Spleen (tissue), 11 donors: ENCODE data around the gene RECQL. TPM values are rescaled to one million over a fixed set of nuclear protein-coding genes. Genes with fewer than 3 reads are reported as not detected.

ENCODE experiments used
- DNase-seq: peaks from one replicate; pipeline ENCODE4 v3.0.0-alpha.2; 2020
- H3K27ac ChIP-seq, 8 donors: fragments of 200-600 bp; sonication (generic) in 7 of 8; 1 replicate in 4 of 8; 2 replicates in 4 of 8; pipeline versions ENCODE4 v1.5.0 to v1.8.0; 2016 to 2021; ENCODE audit warnings: inconsistent platforms in 4 of 8, mild to moderate bottlenecking in 4 of 8, moderate library complexity in 1 of 8
- H3K27me3 ChIP-seq, 7 donors: fragments of 200-600 bp; sonication (generic) in 6 of 7; replicated peaks in 1 of 7; 1 replicate in 4 of 7; 2 replicates in 3 of 7; pipeline versions ENCODE4 v1.5.0 to v1.8.0; 2016 to 2021; ENCODE audit warnings: inconsistent platforms in 3 of 7, mild to moderate bottlenecking in 1 of 7
- H3K36me3 ChIP-seq, 6 donors: fragments of 200-600 bp; sonication (generic) in 5 of 6; 1 replicate in 4 of 6; 2 replicates in 2 of 6; pipeline versions ENCODE4 v1.5.0 to v1.8.0; 2016 to 2021; ENCODE audit warnings: inconsistent platforms in 2 of 6
- H3K4me1 ChIP-seq, 6 donors: fragments of 200-600 bp; sonication (generic) in 5 of 6; 1 replicate in 3 of 6; 2 replicates in 3 of 6; pipeline versions ENCODE4 v1.5.0 to v1.8.0; 2016 to 2021; ENCODE audit warnings: inconsistent platforms in 3 of 6
- H3K4me3 ChIP-seq, 8 donors: fragments of 200-600 bp; sonication (generic) in 7 of 8; 1 replicate in 4 of 8; 2 replicates in 4 of 8; pipeline versions ENCODE4 v1.5.0 to v1.8.0; 2016 to 2021; ENCODE audit warnings: inconsistent platforms in 4 of 8, mild to moderate bottlenecking in 4 of 8, moderate library complexity in 2 of 8
- H3K9me3 ChIP-seq, 8 donors: fragments of 200-600 bp; sonication (generic) in 7 of 8; 1 replicate in 4 of 8; 2 replicates in 4 of 8; pipeline versions ENCODE4 v1.5.0 to v1.8.0; 2016 to 2021; ENCODE audit warnings: inconsistent platforms in 4 of 8
- CTCF ChIP-seq, 11 experiments: fragments of 200-600 bp in 7 of 11; fragments of 450-650 bp in 4 of 11; sonication (generic) in 4 of 11; IDR thresholded peaks in 8 of 11; conservative IDR thresholded peaks in 3 of 11; 1 replicate in 7 of 11; 2 replicates in 4 of 11; pipeline versions ENCODE4 v1.4.0 to v1.8.0; 2016 to 2021; ENCODE audit warnings: antibody characterized with exemption in 11 of 11, inconsistent platforms in 4 of 11, mild to moderate bottlenecking in 1 of 11
- POLR2A ChIP-seq, 3 donors: fragments of 450-650 bp; IDR thresholded peaks; one replicate each; pipeline ENCODE4 v1.5.1; 2017; ENCODE audit warnings: antibody characterized with exemption in 3 of 3, mild to moderate bottlenecking in 1 of 3
- POLR2AphosphoS5 ChIP-seq, 3 donors: sonication (generic); formaldehyde crosslinking; IDR thresholded peaks; one replicate each; pipeline ENCODE4 v1.5.1; 2017; ENCODE audit warnings: antibody characterized with exemption in 3 of 3
- WGBS, 5 donors: extraction: QIAGEN DNeasy Blood & Tissue Kit in 3 of 5; methylation state at CpG; one replicate each; pipeline versions ENCODE4 v1.1.5 to v1.1.7; 2013 to 2018; 5-methylcytosine and 5-hydroxymethylcytosine counted together
- intact Hi-C: fragments of 100-400 bp; cut with DNase I; formaldehyde crosslinking; loops from one replicate; pipeline ENCODE4 v1.15.0; 2023; ENCODE audit warnings: low total_unique reads
- polyA plus RNA-seq, 3 donors: library from polyadenylated mRNA; stranded (reverse); fragments of 200-250 nt; gene quantifications; one replicate each; pipeline ENCODE4 v1.2.1, GENCODE V29; 2013
- total RNA-seq, 7 donors: library from RNA; depleted of rRNA in 3 of 7; stranded (reverse); fragments of >200 nt in 3 of 7; fragmentation: NEBNext Ultra II Directional in 4 of 7; extraction: Animal tissue kit (Norgen Biotek cat#: 25700) in 4 of 7; gene quantifications; one replicate each; pipeline versions ENCODE4 v1.1.0 to v1.2.1, GENCODE V29; 2016 to 2021
- donor health status: healthy with polysubstance abuse.
- donor health status: DM: no; HTN: no; CAD: no; lungs with moderate emphysema.
- donor health status: DM: no; HTN: no; CAD: no.
- donor health status: Bipolar disorder and iron deficiency.
- donor health status: healthy.
- donor health status: DM: no; HTN: no; CAD: no.
- donor health status: DM: yes; HTN: yes; CAD: no.

Gene RECQL
- total and polyA plus RNA-seq, 10 donors, result 20.1 to 57.3 (median 39.7) TPM

DNA sequence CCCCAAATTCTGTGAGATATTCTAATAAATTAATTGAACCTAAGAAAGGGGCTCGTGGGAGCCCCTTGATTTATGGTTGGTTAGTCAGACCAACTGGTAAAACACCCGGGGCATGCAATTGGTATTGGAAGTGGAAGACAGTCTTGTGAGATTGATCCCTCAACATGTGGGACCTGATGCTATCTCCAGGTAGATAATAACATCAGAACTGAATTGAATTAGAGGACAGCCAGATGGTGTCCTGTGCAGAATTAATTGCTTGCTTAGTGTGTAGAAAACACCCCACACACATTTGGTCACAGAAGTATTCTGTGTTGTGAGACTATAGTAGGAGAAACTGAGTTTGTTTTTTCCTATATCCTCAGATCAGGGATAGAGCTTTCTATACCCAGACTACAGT is 42.0 kb downstream of the RECQL start:
- Histone ChIP-seq H3K27ac (no peak overlapping the region), H3K27me3 (no peaks in the 10 kb centered on the region), H3K4me1 (peaks cover 0 to 17% (median 0%) of the 10 kb centered on the region in 6 donors), H3K4me3 (no peak overlapping the region), H3K9me3 (no peaks in the 10 kb centered on the region), H3K36me3 (peaks cover 0 to 100% (median 81%) of the 10 kb centered on the region in 6 donors)
- TF ChIP-seq POLR2AphosphoS5 (IDR thresholded peaks at IDR 0.05) (no peak), POLR2A (IDR thresholded peaks at IDR 0.05) (no peak), CTCF (IDR thresholded peaks at IDR 0.05 in 8 of 11, conservative IDR thresholded peaks at IDR 0.05 in 3 of 11) (no peak)
- WGBS, 5 donors, result 88 to 98% (median 95%) methylated on average over 2 of the region's 2 CpGs
- intact Hi-C loops, result no loop called here
- DNase-seq, result no peak

DNA sequence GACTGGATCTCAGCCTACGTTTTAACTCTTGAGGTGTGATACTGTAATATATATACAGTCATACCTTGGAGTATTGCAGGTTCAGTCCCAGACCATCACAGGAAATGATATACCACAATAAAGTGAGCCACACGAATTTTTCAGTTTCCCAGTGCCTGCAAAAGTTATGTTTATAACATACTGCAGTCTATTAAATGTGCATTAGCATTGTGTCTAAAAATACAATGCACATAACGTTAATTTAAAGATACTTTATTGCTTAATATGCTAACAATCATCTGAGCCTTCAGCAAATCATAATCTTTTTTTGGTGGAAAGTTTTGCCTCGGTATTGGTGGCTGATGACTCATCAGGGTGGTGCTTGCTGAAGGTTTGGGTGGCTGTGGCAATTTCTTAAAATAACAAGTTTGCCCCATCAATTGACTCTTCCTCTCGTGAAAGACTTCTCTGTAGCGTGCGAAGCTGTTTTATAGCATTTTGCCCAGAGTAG is 45.1 kb downstream of the RECQL start:
- H3K27ac ChIP-seq, result peak overlapping the region in 2 of 8 donors; percentile 2 to 24
- 50 to 59% (median 57%) methylated on average over 7 of the region's 7 CpGs for WGBS, 5 donors
- H3K36me3 ChIP-seq, result peaks cover 0 to 98% (median 54%) of the 10 kb centered on the region in 6 donors
- H3K4me3 ChIP-seq, result no peak overlapping the region
- intact Hi-C loops, result no loop called here
- H3K9me3 ChIP-seq, result no peaks in the 10 kb centered on the region
- DNase-seq, result no peak
- no peak for TF ChIP-seq POLR2AphosphoS5 (IDR thresholded peaks at IDR 0.05)
- no peak for TF ChIP-seq CTCF (IDR thresholded peaks at IDR 0.05 in 8 of 11, conservative IDR thresholded peaks at IDR 0.05 in 3 of 11)
- no peak for TF ChIP-seq POLR2A (IDR thresholded peaks at IDR 0.05)
- H3K27me3 ChIP-seq, result no peaks in the 10 kb centered on the region
- peaks cover 0 to 17% (median 0%) of the 10 kb centered on the region in 6 donors for H3K4me1 ChIP-seq

- TF ChIP-seq CTCF (IDR thresholded peaks at IDR 0.05 in 8 of 11, conservative IDR thresholded peaks at IDR 0.05 in 3 of 11), result no peak
- no peak for TF ChIP-seq POLR2AphosphoS5 (IDR thresholded peaks at IDR 0.05)
- no peak for TF ChIP-seq POLR2A (IDR thresholded peaks at IDR 0.05)
- intact Hi-C loops, result no loop called here
- H3K27me3 ChIP-seq, result no peaks in the 10 kb centered on the region
- H3K36me3 ChIP-seq, result peaks cover 0 to 100% (median 54%) of the 10 kb centered on the region in 6 donors
- peaks cover 0 to 17% (median 0%) of the 10 kb centered on the region in 6 donors for H3K4me1 ChIP-seq
- no peak overlapping the region for H3K4me3 ChIP-seq
- 80 to 89% (median 87%) methylated on average over 4 of the region's 4 CpGs for WGBS, 5 donors
- DNase-seq, result no peak
- peak overlapping the region in 3 of 8 donors; percentile 16 to 29 (median 21) for H3K27ac ChIP-seq
- no peaks in the 10 kb centered on the region for H3K9me3 ChIP-seq
Observed at GRCh38 chr12:21453312-21453852, 48.1 kb downstream of the RECQL start.

DNA sequence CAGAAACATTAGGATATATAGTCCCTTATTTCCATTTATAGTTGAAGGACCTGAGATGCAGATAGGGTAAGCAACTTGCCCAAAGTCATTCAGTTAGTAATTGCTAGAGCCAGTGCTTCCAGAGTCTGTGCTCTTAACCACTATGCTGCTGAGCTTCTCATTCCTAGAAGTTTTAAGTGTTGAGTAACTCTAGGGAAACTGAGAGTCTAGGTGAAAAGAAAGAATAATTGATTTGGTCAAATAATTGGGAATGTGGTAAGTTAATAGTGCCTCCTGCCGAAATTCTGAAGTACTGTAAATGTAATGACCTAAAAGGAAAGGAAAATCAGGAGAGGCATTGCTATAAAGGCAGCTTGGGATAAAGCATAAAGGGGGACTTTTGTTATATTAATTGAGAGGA is 49.9 kb downstream of the RECQL start:
- H3K4me3 ChIP-seq, result no peak overlapping the region
- no peaks in the 10 kb centered on the region for H3K9me3 ChIP-seq
- H3K27ac ChIP-seq, result no peak overlapping the region
- WGBS, 5 donors, result 0 to 47% (median 42%) methylated on average over 1 of the region's 1 CpG
- TF ChIP-seq POLR2A (IDR thresholded peaks at IDR 0.05), result no peak
- no peak for TF ChIP-seq CTCF (IDR thresholded peaks at IDR 0.05 in 8 of 11, conservative IDR thresholded peaks at IDR 0.05 in 3 of 11)
- TF ChIP-seq POLR2AphosphoS5 (IDR thresholded peaks at IDR 0.05), result no peak
- DNase-seq, result no peak
- H3K27me3 ChIP-seq, result no peaks in the 10 kb centered on the region
- intact Hi-C loops, result no loop called here
- H3K4me1 ChIP-seq, result peaks cover 0 to 8% (median 0%) of the 10 kb centered on the region in 6 donors
- peaks cover 3 to 100% (median 52%) of the 10 kb centered on the region in 6 donors for H3K36me3 ChIP-seq
